Measurements from ENCODE around the gene GPX5.

Gene GPX5

DNA sequence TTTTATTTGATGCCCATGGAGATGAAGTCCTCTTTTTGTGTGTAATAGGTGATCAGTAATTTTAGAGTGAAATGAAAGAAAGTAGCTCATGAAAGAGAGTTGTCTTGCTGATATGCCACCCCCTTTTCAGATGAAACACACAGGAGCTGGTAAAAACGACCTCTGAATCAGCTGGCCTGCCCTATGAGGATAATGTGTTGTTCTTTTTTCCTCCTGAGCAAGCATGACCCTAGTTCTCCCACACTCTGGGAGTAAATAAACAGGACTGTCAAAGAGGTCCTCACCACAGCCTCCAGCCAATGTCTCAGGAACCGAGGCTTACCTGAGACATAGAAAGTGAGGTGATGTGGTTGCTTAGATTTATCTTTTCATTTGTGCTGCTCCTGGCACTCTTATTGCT, 29.5 kb downstream of the GPX5 start:
- DNase-seq (ENCODE audit: low read depth): no peak

DNA sequence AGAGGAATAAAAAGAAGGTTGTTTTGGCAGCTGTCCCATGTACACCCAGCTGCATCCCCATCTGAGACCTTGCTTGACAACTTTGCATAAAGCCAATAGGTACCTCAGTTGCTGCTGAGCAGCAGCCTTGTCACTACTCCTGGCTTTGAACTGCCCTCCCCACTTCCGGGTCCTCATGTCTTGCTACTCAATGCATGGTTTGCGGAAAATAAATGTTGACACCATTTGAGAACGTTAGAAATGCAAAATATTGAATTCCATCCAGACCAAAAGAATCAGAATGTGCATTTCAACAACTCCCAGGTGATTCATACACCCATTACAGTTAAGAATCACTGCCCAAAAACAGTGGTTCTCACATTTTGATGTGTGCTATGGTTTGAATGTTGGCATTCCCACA, 32.9 kb downstream of the GPX5 start:
- no peak for DNase-seq (ENCODE audit: low read depth)

- no peak for DNase-seq (ENCODE audit: low read depth)
Observed at GRCh38 chr6:28563430-28564095, 37.9 kb downstream of the GPX5 start.

GRCh38 chr6:28565823-28566526, 40.3 kb downstream of the GPX5 start:
- no peak for DNase-seq (ENCODE audit: low read depth)

DNA sequence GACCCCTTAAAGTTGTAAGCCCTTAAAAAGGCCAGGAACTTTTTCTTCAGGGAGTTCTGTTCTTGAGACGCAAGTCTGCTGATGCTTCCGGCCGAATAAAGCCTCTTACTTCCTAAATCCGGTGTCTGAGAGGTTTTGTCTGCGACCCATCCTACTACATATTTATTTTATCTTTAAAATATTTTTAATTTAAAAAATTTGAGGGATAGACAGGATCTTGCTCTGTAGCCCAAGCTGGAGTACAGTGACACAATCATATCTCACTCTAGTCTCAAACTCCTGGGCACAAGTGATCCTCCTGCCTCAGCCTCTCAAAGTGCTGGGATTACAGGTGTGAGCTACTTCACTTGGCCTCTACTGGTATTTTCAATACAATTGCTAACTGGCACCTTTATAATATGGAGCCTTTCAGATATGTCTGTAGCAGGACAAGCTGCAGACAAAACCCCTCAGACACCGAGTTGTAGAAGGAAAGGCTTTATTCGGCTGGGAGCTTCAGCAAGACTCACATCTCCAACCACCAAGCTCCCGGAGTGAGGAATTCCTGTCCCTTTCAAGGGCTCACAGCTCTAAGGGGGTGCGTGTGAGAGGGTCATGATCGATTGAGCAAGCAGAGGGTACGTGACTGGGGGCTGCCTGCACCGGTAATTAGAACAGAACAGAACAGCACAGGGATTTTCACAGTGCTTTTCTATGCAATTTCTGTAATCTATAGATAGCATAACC, 41.0 kb downstream of the GPX5 start:
- DNase-seq (ENCODE audit: low read depth): no peak

DNA sequence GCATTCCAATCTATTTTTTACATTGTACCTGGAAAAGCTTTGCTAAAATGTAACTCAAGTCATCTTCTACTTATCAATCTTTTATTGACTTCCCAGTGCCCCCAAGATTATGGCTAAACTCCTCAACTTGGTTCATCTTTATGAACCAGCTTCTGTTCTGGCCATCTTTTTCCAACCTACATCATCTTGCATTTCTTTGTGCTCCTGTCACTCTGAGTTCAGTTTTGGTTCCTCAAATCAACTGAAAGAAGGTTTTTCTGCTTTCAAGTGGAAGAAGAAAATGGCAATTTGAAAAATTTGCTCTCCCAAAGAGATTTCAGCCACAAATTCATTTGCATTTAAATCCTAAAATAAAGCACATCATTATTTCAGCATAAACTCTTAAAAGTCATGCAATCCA, 41.8 kb downstream of the GPX5 start:
- no peak for DNase-seq (ENCODE audit: low read depth)

GRCh38 chr6:28568515-28569108, 42.9 kb downstream of the GPX5 start:
- no peak for DNase-seq (ENCODE audit: low read depth)

DNA sequence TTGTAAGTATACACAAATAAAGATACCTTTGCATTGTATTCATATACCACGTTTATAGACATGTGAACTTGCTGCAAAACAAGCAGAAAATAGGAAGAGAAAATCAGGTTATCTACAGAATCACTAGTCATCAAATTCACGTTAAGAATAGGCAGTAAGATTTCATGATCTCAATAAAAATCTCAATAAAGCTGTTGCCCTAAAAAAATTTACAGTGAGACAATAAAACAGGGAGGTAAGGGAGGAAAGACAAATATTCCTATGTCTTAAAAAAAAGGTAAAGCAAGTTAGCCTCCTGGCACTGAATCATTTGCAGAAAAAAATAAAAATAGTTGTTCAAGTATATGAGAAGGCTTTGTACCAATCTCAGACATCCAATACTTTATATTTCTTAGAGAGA, 44.1 kb downstream of the GPX5 start:
- no peak for DNase-seq (ENCODE audit: low read depth)

GRCh38 chr6:28580475-28580874, 54.8 kb downstream of the GPX5 start:
- DNase-seq (ENCODE audit: low read depth): no peak

GRCh38 chr6:28583463-28583862, 57.8 kb downstream of the GPX5 start:
- no peak for DNase-seq (ENCODE audit: low read depth)

Measured in stromal cell of bone marrow (primary cell).